GM18507 (cell line): Measurements from ENCODE around the gene PCED1A.
"Not testable (repeated sequence)": the region's sequence is repeated elsewhere in the genome, so short reads cannot be mapped to it uniquely, and the experiment has no call there.

Experiments
- DNase-seq: peaks from one replicate; pipeline ENCODE4 v3.0.0; 2011; ENCODE audit warnings: low read depth; ENCODE audit not compliant: insufficient read length; ENCODE audit errors: extremely low spot score
- FAIRE-seq: peaks from 2 replicates; lab custom pipeline; 2011; peaks lifted over from hg19 to GRCh38; lab: Jason Lieb, UNC

PCED1A gene

GRCh38 chr20:2809690-2810089 is 30.8 kb downstream of the PCED1A start:
- FAIRE-seq (no peak), DNase-seq (no peak)

DNA sequence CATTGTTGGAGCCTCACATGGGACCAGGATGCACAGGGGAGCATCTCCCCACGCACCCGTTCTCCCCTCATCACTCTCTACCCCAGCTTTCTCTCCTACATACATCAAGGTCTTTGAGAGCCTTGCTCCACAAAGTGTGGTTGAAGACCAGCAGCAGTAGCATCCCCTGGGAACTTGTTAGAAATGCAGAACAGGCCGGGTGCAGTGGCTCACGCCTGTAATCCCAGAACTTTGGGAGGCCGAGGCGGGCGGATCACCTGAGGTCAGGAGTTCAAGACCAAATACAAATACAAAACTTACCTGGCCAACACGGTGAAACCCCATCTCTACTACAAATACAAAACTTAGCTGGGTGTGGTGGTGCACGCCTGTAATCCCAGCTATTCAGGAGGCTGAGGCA is 32.5 kb downstream of the PCED1A start:
- not testable (repeated sequence) for FAIRE-seq

GRCh38 chr20:2807019-2807418 is 33.4 kb downstream of the PCED1A start:
- no peak for FAIRE-seq

More for the DNA sequence above, 32.5 kb downstream of the PCED1A start:
- not testable (repeated sequence) for DNase-seq

DNA sequence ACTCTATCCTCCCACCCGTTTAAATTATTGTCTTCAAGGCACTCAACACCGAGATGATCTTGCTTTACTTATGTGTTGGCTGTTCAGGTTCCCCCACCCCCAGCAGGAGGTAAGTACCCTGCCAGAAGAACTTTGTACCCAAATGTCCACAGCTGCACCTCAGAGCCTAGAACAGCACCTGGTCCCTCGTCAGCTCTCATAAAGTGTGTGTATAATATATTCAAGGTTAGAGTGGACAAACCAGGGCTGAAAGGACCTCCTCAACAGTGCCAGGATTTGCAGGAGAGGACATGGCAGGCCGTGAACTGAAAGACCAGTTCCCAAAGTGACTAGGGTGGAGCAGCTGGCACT is 34.1 kb downstream of the PCED1A start:
- no peak for DNase-seq

More at GRCh38 chr20:2807019-2807418, 33.4 kb downstream of the PCED1A start:
- DNase-seq = no peak

DNA sequence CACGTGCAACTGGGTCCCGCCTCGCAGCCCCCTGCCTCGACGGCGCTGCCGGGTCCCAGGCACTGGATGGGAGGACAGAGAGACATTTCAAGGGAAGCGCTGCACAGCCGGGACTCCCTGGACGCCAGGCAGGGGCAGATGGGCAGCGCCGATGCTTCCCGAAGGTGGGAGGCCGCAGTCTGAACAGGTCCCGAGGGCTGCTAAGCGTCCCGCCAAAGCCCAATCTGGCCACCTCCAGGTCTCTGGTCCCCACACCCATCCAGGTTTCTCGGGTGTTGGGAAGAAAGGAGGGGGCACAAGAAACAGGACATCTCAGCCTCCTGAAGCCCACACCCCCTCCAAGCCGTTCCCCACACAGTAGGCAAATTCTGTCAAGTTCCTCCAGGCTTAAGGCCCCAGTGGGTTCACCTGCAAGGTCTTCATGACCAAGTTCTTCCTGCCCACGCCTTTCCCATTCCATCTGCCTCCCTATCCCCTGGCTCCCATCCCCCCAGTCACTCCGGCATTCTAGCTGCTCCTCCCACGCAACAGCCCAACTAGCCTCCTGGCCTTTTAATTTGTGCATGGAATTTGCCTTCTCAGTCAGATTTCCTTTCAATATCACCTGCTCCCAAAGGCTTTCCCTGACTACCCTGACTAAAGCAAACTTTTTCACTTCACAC is 34.6 kb downstream of the PCED1A start:
- FAIRE-seq (no peak), DNase-seq (no peak)

More for the DNA sequence above, 34.1 kb downstream of the PCED1A start:
- no peak for FAIRE-seq

DNA sequence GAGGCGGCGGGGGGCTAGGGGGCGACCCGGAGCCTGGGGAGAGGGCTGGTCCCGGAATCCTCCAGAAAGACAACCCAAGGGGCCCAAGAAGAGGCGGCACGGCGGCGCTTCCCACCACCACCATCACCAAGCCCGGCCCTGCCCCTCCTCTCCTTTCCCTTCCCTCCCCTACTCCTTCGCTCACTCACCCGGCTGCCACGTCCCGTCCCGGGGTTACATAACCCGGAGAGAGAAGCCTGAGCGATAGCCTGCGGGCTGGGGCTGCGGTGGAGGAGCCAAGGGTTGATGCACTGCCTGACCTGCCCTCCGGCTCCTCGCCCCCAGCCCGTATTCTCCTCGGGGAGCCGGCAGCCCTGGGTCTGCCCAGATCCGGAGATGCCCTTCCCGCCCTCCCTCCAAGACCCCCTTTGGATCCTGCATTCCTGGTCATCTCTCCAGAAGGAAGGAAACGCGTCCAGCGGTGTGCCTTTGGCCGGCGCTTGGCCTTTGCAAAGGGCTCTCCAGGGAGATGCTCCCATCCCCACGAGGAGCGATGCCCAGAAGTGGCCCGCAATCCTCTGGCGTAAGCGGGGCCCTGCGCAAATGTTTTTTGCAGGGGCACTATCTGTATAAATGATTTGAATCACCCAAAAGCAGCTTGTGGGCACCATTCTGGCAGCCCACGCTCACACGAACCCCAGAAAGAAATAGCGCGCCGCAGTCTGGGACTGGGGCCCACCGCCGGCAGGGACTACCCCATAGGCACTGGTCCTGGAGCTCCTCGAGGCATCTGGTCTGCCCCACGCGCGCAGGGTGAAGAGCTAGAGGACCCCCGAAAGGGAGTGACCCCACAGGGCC is 35.4 kb downstream of the PCED1A start:
- FAIRE-seq = no peak
- no peak for DNase-seq

DNA sequence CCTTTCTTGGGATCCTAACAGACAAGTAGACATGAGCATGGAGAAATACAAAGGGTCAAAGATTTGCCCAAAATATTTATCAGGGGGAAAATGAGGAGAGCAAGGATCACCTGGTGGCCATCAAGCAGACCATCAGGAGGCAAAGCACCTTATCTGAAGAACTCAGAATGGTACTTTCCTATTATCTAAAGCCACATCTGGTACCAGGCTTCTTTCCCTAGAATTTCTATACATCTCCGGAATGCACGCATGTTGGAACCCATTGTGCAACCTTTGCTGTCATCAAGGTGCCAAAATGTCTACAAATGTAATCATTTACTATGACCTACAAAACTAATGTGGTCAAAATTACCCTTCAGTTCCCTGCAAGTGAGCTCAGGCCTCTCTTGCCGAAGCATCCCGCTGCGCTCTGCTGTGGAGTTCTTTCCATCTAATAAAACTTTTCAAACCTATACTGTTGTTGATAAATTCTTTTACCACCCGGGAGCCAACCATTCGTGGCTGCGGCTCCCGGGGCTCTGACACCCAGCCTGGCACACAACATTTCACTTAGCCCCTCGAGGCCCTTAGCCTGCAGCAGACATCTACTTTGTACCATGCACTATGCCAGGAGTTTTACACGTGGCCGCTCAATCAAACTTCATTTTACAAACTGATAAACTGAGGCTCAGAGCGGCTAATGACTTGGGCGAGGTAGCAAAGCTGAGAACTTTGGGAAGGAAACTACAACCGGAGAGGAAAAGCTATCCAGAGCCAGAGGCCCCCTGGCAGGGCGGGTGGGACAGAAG is 36.2 kb downstream of the PCED1A start:
- FAIRE-seq (no peak), DNase-seq (no peak)

GRCh38 chr20:2801286-2801728 is 39.1 kb downstream of the PCED1A start:
- DNase-seq = no peak
- no peak for FAIRE-seq

GRCh38 chr20:2800521-2801285 is 39.8 kb downstream of the PCED1A start, which contains the start of gene CPXM1:
Gene CPXM1 (minus strand): TSS chr20:2800627. CDS start chr20:2800572, 55 bp downstream.
- FAIRE-seq (peak; percentile 88), DNase-seq (peak; percentile 54)

GRCh38 chr20:2799688-2800520 is 40.6 kb downstream of the PCED1A start:
- FAIRE-seq = peak; percentile 64
- DNase-seq = no peak

DNA sequence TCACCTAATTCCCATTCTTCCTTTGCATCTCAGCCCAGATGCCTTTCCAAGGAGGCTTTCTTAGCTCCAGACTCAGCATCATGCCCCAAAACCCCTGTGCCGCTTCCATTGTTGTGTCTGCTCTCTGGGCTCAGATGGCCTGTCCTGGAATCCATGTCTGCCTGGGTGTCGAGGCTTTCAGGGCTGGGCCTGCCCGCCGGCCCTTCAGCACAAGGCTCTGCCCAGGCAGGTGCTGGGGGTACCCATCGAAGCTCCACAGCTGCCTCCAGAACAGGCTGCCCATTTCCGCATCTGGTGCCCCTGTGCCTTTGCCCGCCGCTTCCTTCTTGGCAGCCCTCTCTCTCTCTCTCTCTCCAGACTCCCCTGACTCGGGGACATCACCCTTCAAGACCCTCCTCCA is 41.2 kb downstream of the PCED1A start:
- no peak for DNase-seq
- peak; percentile 15 for FAIRE-seq

DNA sequence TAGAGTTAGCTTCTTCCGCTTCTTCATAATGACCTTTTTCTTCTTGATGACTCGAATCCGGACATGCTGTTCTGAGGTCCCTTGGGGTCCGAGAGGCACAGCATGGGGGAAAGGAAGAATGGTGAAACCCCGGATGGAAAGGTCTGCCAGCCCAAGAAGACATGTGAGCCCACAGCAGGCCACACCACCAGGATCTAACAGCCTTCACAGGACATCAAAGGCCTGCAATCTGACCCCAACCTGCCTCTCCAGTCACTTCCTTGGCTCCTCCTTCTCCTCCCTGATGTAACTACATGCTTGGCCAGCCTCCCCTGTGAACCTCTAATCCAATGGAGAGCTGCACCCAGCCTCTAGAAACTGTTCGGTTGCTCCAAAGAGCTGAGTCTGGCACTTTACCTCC is 41.6 kb downstream of the PCED1A start:
- no peak for DNase-seq

DNA sequence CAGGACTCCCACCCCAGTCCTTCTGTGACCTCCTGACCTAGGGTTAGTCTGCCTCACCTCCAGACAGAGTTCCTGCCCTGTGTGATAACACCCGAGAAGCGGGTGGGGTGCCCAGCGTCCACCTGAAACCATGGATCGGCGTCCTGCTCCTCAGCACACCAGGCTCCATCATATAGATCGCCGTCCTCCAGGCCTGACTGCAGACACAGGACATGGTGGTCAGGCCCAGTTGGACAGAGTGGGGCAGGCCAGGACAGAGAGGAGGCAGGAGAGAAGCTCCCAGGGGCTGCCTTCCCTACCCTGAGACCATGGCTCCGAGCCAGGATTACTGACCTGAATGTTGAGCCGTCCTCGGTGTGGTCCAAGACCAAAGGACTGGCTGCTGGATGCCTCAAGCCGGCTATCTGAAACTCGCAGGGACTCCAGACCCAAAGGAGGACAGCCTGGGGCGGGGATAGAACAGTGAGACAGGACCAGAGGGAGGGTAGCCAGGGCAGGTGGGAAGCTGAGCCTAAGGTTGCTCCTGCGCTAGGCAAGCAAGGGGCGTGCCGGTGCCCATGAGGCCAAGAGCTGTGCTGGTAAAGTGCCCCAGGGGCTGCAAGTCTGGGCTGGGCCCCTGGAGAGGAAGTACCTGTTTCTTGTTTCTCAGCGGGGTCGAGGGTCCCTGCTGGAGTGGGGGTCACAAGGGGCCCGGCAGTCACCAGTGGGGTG is 42.2 kb downstream of the PCED1A start:
- FAIRE-seq = no peak
- no peak for DNase-seq

More for the DNA sequence above, 41.6 kb downstream of the PCED1A start:
- peak; percentile 67 for FAIRE-seq

- FAIRE-seq (no peak), DNase-seq (no peak)
Measured at GRCh38 chr20:2797136-2797983, 43.1 kb downstream of the PCED1A start.

DNA sequence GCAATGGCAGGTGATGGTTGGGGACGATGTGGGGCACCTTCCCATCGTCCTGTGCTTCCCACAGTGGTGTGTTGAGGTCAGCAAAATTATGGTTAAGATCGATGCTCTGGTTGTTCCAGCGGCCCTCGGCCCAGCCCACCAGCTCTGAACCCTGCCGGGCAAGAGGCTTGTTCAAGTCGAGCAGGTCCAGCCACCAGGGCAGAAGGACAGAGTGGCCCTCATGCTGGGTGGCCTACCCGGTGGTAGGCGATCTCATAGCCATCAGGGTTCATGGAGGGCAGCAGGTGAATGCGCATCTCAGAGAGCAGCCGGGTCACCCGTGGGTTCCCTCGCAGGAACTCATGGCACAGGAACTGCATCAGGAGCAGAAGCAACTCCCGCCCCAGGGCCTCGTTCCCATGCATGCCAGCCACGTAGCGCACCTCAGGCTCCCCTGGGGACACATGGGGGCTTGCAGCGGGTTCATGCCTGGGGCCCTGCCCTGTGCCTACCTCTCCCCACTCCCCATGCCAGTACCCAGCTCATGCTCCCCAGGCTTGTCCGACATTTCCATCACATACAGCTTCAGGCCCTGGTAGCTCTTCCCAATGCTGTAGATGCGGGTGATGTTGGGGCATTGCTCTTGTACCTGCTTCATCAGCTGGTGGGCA is 44.3 kb downstream of the PCED1A start:
- DNase-seq (no peak), FAIRE-seq (no peak)

DNA sequence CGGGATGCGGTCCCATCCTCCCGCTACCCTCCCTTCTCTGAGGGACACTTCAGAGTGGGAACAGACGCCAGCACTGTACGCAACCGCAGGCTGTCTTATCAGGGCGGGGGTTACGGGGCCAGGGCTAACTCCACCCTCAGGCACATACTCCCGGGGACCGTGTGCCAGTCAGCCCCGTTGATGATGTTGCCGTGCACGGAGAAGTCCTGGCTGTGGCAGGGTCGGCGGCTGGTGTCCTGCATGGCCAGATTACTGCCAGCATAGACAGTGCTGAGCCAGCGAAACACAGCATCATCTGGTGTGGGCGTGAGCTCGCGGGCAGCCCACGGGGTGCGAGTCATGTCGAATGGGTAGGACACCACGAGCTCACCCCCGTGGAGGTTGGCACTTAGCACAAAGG is 45.0 kb downstream of the PCED1A start:
- FAIRE-seq (no peak), DNase-seq (no peak)
